Peyer's patch (tissue), 4 donors: ENCODE measurements around the gene ACTL10. TPM values are rescaled to one million over a fixed set of nuclear protein-coding genes. Genes with fewer than 3 reads are reported as not detected.

Source experiments
- DNase-seq, 3 donors: peaks; one replicate each; pipeline ENCODE4 v3.0.0-alpha.2; 2017 to 2019
- H3K27ac ChIP-seq, 4 donors: fragments of 200-600 bp; sonication (generic); one replicate each; pipeline ENCODE4 v1.5.1; 2016 to 2019
- H3K27me3 ChIP-seq, 2 donors: fragments of 200-600 bp; sonication (generic); one replicate each; pipeline ENCODE4 v1.5.1; 2019
- H3K36me3 ChIP-seq, 3 donors: fragments of 200-600 bp; sonication (generic); one replicate each; pipeline ENCODE4 v1.5.1; 2016 to 2019
- H3K4me1 ChIP-seq, 4 donors: fragments of 200-600 bp; sonication (generic); one replicate each; pipeline ENCODE4 v1.5.1; 2016 to 2019
- H3K4me3 ChIP-seq, 4 donors: fragments of 200-600 bp; sonication (generic); 1 replicate in 3 of 4; 2 replicates in 1 of 4; pipeline ENCODE4 v1.5.1; 2016 to 2019; ENCODE audit warnings: mild to moderate bottlenecking in 1 of 4
- H3K9me3 ChIP-seq, 4 donors: fragments of 200-600 bp; sonication (generic); one replicate each; pipeline ENCODE4 v1.5.1; 2016 to 2019; ENCODE audit warnings: mild to moderate bottlenecking in 1 of 4
- CTCF ChIP-seq, 6 experiments: fragments of 450-650 bp in 4 of 6; fragments of 200-600 bp in 2 of 6; sonication (generic) in 1 of 6; IDR thresholded peaks; one replicate each; pipeline ENCODE4 v1.5.1; 2017 to 2019; ENCODE audit warnings: antibody characterized with exemption in 6 of 6, mild to moderate bottlenecking in 3 of 6, moderate library complexity in 1 of 6
- POLR2A ChIP-seq, 2 donors: fragments of 450-650 bp; IDR thresholded peaks; one replicate each; pipeline ENCODE4 v1.5.1; 2017; ENCODE audit warnings: antibody characterized with exemption in 2 of 2, mild to moderate bottlenecking in 2 of 2, moderate library complexity in 2 of 2
- total RNA-seq, 4 donors: library from RNA; depleted of rRNA; stranded (reverse); fragments of >200 nt; gene quantifications; one replicate each; pipeline ENCODE4 v1.1.0, GENCODE V29; 2016

ACTL10 gene
- total RNA-seq, 4 donors from 2014 or later = 1.2 to 3.1 (median 2.5) TPM; not detected in 1

GRCh38 chr20:33654680-33655161 lies 12.0 kb upstream of the ACTL10 start:
- Histone ChIP-seq H3K27me3 (no peaks in the 10 kb centered on the region), H3K4me1 (peaks cover 0 to 45% (median 2%) of the 10 kb centered on the region in 4 donors), H3K9me3 (no peaks in the 10 kb centered on the region), H3K4me3 (no peak overlapping the region), H3K36me3 (peaks cover 0 to 32% (median 0%) of the 10 kb centered on the region in 3 donors), H3K27ac (peak overlapping the region in 3 of 4 donors; percentile 13 to 71 (median 57))
- no peak for DNase-seq
- no peak for TF ChIP-seq CTCF (IDR thresholded peaks at IDR 0.05)
- TF ChIP-seq POLR2A (IDR thresholded peaks at IDR 0.05) = no peak

GRCh38 chr20:33655164-33655563 lies 11.6 kb upstream of the ACTL10 start:
- no peaks in the 10 kb centered on the region for H3K9me3 ChIP-seq
- no peak for TF ChIP-seq POLR2A (IDR thresholded peaks at IDR 0.05)
- H3K27ac ChIP-seq = peak overlapping the region in 3 of 4 donors; percentile 13 to 71 (median 57)
- DNase-seq = no peak
- no peaks in the 10 kb centered on the region for H3K27me3 ChIP-seq
- H3K36me3 ChIP-seq = peaks cover 0 to 36% (median 0%) of the 10 kb centered on the region in 3 donors
- peaks cover 0 to 43% (median 2%) of the 10 kb centered on the region in 4 donors for H3K4me1 ChIP-seq
- no peak overlapping the region for H3K4me3 ChIP-seq

- Histone ChIP-seq H3K36me3 (peaks cover 0 to 42% (median 0%) of the 10 kb centered on the region in 3 donors), H3K27me3 (no peaks in the 10 kb centered on the region)
- no peak for TF ChIP-seq CTCF (IDR thresholded peaks at IDR 0.05)
- TF ChIP-seq POLR2A (IDR thresholded peaks at IDR 0.05) = no peak
Observed at GRCh38 chr20:33656010-33656782, 10.5 kb upstream of the ACTL10 start.

GRCh38 chr20:33656783-33657703 lies 9.7 kb upstream of the ACTL10 start:
- TF ChIP-seq POLR2A (IDR thresholded peaks at IDR 0.05) = no peak
- TF ChIP-seq CTCF (IDR thresholded peaks at IDR 0.05) = no peak
- no peak overlapping the region for H3K4me3 ChIP-seq
- H3K27me3 ChIP-seq = no peaks in the 10 kb centered on the region
- no peaks in the 10 kb centered on the region for H3K9me3 ChIP-seq
- peaks cover 0 to 28% (median 2%) of the 10 kb centered on the region in 4 donors for H3K4me1 ChIP-seq
- DNase-seq = peak in 1 of 3 donors; percentile 38
- H3K27ac ChIP-seq = no peak overlapping the region
- H3K36me3 ChIP-seq = peaks cover 0 to 43% (median 0%) of the 10 kb centered on the region in 3 donors

More at GRCh38 chr20:33656010-33656782, 10.5 kb upstream of the ACTL10 start:
- Histone ChIP-seq H3K4me3 (no peak overlapping the region), H3K27ac (no peak overlapping the region), H3K4me1 (peaks cover 0 to 35% (median 2%) of the 10 kb centered on the region in 4 donors), H3K9me3 (no peaks in the 10 kb centered on the region)
- peak in 1 of 3 donors; percentile 34 for DNase-seq

- Histone ChIP-seq H3K4me1 (peaks cover 0 to 30% (median 2%) of the 10 kb centered on the region in 4 donors), H3K4me3 (no peak overlapping the region), H3K9me3 (no peaks in the 10 kb centered on the region), H3K36me3 (peaks cover 0 to 43% (median 0%) of the 10 kb centered on the region in 3 donors), H3K27me3 (no peaks in the 10 kb centered on the region), H3K27ac (no peak overlapping the region)
- peak in 1 of 3 donors; percentile 39 for DNase-seq
- no peak for TF ChIP-seq POLR2A (IDR thresholded peaks at IDR 0.05)
- no peak for TF ChIP-seq CTCF (IDR thresholded peaks at IDR 0.05)
Observed at GRCh38 chr20:33657704-33658095, 9.0 kb upstream of the ACTL10 start.
